Left ventricle myocardium inferior (tissue), 1 donor: ENCODE data around the gene WNT3. TPM values are rescaled to one million over a fixed set of nuclear protein-coding genes. Genes with fewer than 3 reads are reported as not detected.

Experiments
- DNase-seq: peaks from one replicate; pipeline ENCODE4 v3.0.0-alpha.2; 2020
- H3K27ac ChIP-seq: fragments of 200-600 bp; replicated peaks from 2 replicates; pipeline ENCODE4 v1.8.0; 2021
- H3K27me3 ChIP-seq: fragments of 200-600 bp; 2 replicates; pipeline ENCODE4 v1.8.0; 2021; ENCODE audit warnings: low read depth
- H3K36me3 ChIP-seq: fragments of 200-600 bp; 2 replicates; pipeline ENCODE4 v1.8.0; 2021
- H3K4me1 ChIP-seq: fragments of 200-600 bp; 2 replicates; pipeline ENCODE4 v1.8.0; 2021
- H3K4me3 ChIP-seq: fragments of 200-600 bp; 2 replicates; pipeline ENCODE4 v1.8.0; 2021; ENCODE audit warnings: mild to moderate bottlenecking, moderate library complexity
- H3K9me3 ChIP-seq: fragments of 200-600 bp; replicated peaks from 2 replicates; pipeline ENCODE4 v1.8.0; 2021
- CTCF ChIP-seq: fragments of 200-600 bp; IDR thresholded peaks from 2 replicates; pipeline ENCODE4 v1.8.0; 2021; ENCODE audit warnings: antibody characterized with exemption, mild to moderate bottlenecking, borderline replicate concordance
- intact Hi-C: fragments of 100-400 bp; cut with micrococcal nuclease; formaldehyde crosslinking; loops from one replicate; pipeline ENCODE4 v1.11.0; 2022
- total RNA-seq: library from RNA; stranded (reverse); fragmentation: NEBNext Ultra II Directional; extraction: Animal tissue kit (Norgen Biotek cat#: 25700); gene quantifications from one replicate; pipeline ENCODE4 v1.2.1, GENCODE V29; 2021
- donor health status: DM: no; HTN: yes; CAD: no; lungs with severe emphysema.

The WNT3 gene
- total RNA-seq, 1 donor from 2014 or later, result 0.96 TPM

GRCh38 chr17:46774108-46774737 is 44.3 kb downstream of the WNT3 start:
- DNase-seq, result no peak
- Histone ChIP-seq H3K9me3 (no peaks in the 10 kb centered on the region), H3K36me3 (no peaks in the 10 kb centered on the region), H3K4me1 (peaks cover 15% of the 10 kb centered on the region), H3K4me3 (no peak overlapping the region), H3K27ac (no peak overlapping the region), H3K27me3 (peaks cover 42% of the 10 kb centered on the region)
- no peak for TF ChIP-seq CTCF
- intact Hi-C loops, result no loop called here

GRCh38 chr17:46773676-46774075 is 44.8 kb downstream of the WNT3 start:
- Histone ChIP-seq H3K27me3 (peaks cover 42% of the 10 kb centered on the region), H3K9me3 (no peaks in the 10 kb centered on the region), H3K4me1 (peaks cover 15% of the 10 kb centered on the region), H3K36me3 (no peaks in the 10 kb centered on the region), H3K4me3 (no peak overlapping the region), H3K27ac (no peak overlapping the region)
- DNase-seq, result no peak
- intact Hi-C loops, result no loop called here
- TF ChIP-seq CTCF, result no peak

GRCh38 chr17:46773221-46773605 is 45.3 kb downstream of the WNT3 start:
- intact Hi-C loops, result no loop called here
- TF ChIP-seq CTCF, result no peak
- H3K27ac ChIP-seq, result no peak overlapping the region
- no peak overlapping the region for H3K4me3 ChIP-seq
- peaks cover 37% of the 10 kb centered on the region for H3K27me3 ChIP-seq
- no peaks in the 10 kb centered on the region for H3K36me3 ChIP-seq
- no peaks in the 10 kb centered on the region for H3K9me3 ChIP-seq
- peaks cover 15% of the 10 kb centered on the region for H3K4me1 ChIP-seq
- no peak for DNase-seq

GRCh38 chr17:46772475-46773220 is 45.8 kb downstream of the WNT3 start:
- no peaks in the 10 kb centered on the region for H3K36me3 ChIP-seq
- peaks cover 33% of the 10 kb centered on the region for H3K27me3 ChIP-seq
- H3K4me1 ChIP-seq, result peaks cover 15% of the 10 kb centered on the region
- no peaks in the 10 kb centered on the region for H3K9me3 ChIP-seq
- DNase-seq, result no peak
- TF ChIP-seq CTCF, result no peak
- peak overlapping the region; percentile 75 for H3K4me3 ChIP-seq
- intact Hi-C loops, result no loop called here
- no peak overlapping the region for H3K27ac ChIP-seq

GRCh38 chr17:46771561-46772474 is 46.7 kb downstream of the WNT3 start:
- Histone ChIP-seq H3K36me3 (no peaks in the 10 kb centered on the region), H3K27me3 (peaks cover 28% of the 10 kb centered on the region), H3K4me1 (peaks cover 15% of the 10 kb centered on the region), H3K27ac (peak overlapping the region; percentile 51), H3K4me3 (peak overlapping the region; percentile 75), H3K9me3 (no peaks in the 10 kb centered on the region)
- DNase-seq, result peak; percentile 35
- intact Hi-C loops, result no loop called here
- TF ChIP-seq CTCF, result no peak
